Hair follicular keratinocyte (primary cell): ENCODE results near the gene RAB1A. TPM values are rescaled to one million over a fixed set of nuclear protein-coding genes. Genes with fewer than 3 reads are reported as not detected.

Experiments
- total RNA-seq: library from RNA; depleted of rRNA; stranded (reverse); fragments of >200 nt; gene quantifications from 2 replicates; pipeline ENCODE4 v1.2.3, GENCODE V29; 2015

Gene RAB1A
- total RNA-seq, result 81.4 and 90.0 TPM in 2 replicates

DNA sequence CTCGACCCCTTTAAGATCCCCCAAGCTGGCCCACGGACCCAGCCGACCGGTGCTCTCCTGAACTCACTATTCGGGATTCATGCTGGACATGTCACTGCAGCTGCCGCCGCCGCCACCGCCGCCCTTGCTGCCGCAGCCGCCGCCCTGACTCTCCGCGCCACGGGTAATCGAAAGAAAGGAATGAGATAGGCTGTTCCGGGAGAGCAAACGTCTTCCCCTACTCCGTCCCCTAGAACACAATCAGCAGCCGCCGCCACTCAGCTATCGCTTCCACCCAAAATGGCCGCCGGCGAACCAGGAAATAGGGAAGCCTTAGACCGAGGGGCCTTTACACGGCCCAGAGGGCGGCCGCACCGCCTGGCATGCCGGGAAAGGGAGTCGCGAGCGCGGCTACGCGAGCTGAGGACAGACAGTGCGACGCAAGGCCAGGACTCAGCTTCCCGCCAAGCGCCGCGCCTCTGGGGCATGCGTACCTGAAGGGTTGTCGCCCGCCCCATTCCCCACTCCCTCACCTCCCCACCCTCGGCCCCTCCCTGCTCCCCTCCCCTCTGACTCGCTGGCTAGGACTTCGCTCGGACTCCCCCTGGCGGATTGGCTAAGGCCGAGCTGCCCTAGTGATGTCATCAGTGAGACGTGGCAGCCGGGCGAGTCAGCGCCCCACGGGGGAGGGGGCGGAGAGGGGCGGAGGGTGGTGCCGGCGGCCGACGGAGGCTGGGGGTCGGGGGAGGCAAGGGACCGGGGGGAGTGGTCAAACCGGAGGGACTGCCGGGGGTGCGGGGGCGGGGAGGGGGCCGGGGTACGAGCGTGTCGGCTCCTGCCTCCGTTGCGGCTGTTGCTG is at the start of gene RAB1A:
Gene RAB1A, minus strand, starts transcription at position 281 of the 838 bp plus-strand sequence. Its CDS starts 191 bp downstream, at position 90.

GRCh38 chr2:65056215-65057053 is 73.5 kb downstream of the RAB1A start, which contains the start of gene CEP68:
CEP68 (plus strand) TSS chr2:65056416; CDS start chr2:65069445, 13,029 bp downstream.

Other genes starting within 250 kb of the RAB1A start
- gene SLC1A4, start 140.7 kb downstream of the RAB1A start, total RNA-seq, result 41.2 and 58.5 TPM in 2 replicates
- gene CEP68, start 73.7 kb downstream of the RAB1A start, total RNA-seq, result 3.7 and 4.6 TPM in 2 replicates
- gene ACTR2, start 97.7 kb upstream of the RAB1A start, total RNA-seq, result 81.1 and 90.6 TPM in 2 replicates